ENCODE measurements around the gene LMOD3. TPM values are rescaled to one million over a fixed set of nuclear protein-coding genes. Genes with fewer than 3 reads are reported as not detected.
A peak's percentile ranks its signal among the peaks of the same experiment; 100 is the strongest.

LMOD3 gene
- total and polyA plus RNA-seq, 2 of the 4 experiments (the other 2 are of a cell fraction): not detected

DNA sequence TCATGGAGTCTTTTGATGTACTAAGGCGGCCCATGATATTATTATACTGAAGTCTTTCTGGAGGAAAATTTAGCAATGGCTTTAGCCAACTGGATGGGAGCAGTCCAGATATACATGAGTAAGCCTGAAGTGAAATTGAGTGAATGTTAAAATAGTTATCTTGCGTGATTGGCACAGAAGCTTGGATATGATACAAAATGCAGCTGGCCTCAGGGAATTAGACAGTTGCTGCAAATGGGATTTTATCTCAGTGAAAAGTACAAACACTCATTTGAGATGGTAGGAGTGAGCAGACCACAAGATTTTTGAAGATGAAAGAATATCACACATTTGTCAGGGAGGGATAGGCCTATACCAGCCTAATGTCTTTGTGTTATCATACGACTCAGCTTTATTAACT lies 8.9 kb downstream of the LMOD3 start:
- Histone ChIP-seq H2AK9ac (replicated peaks; ENCODE audit: low read depth, low read length, poor library complexity) (no peak overlapping the region), H3K9ac (ENCODE audit: low read depth, low read length) (no peak overlapping the region), H2BK15ac (ENCODE audit: low read depth, low read length) (no peak overlapping the region), H2AFZ (replicated peaks; ENCODE audit: low read length, poor library complexity) (no peak overlapping the region), H2BK120ac (ENCODE audit: low read depth, low read length) (no peak overlapping the region), H3K56ac (ENCODE audit: extremely low read depth, insufficient read depth, low read length) (no peak overlapping the region), H4K91ac (ENCODE audit: insufficient read depth, low read depth, low read length) (no peak overlapping the region), H4K8ac (ENCODE audit: low read depth in 2 of 2, low read length in 2 of 2) (no peak overlapping the region), H4K20me1 (ENCODE audit: insufficient read depth, low read length) (no peaks in the 10 kb centered on the region), H2BK20ac (ENCODE audit: low read depth, low read length) (no peak overlapping the region), H3K79me1 (ENCODE audit: low read depth in 1 of 2, low read length in 2 of 2) (no peaks in the 10 kb centered on the region), H3K27me3 (ENCODE audit: control insufficient read depth, insufficient read depth, low read length) (no peaks in the 10 kb centered on the region), H3K4ac (ENCODE audit: low read depth, low read length) (no peak overlapping the region), H3K4me3 (ENCODE audit: insufficient read depth, low read depth, low read length) (no peak overlapping the region), H3K9me1 (ENCODE audit: insufficient read depth, low read length) (no peaks in the 10 kb centered on the region), H3K14ac (replicated peaks; ENCODE audit: low read depth, low read length) (no peak overlapping the region), H3K18ac (ENCODE audit: low read depth, low read length) (no peak overlapping the region), H3K36me3 (ENCODE audit: control insufficient read depth, insufficient read depth, low read length) (no peaks in the 10 kb centered on the region), H2BK5ac (ENCODE audit: low read depth, low read length, poor library complexity, severe bottlenecking) (no peak overlapping the region), H3K4me1 (ENCODE audit: control insufficient read depth, insufficient read depth, low read length) (no peaks in the 10 kb centered on the region), H3K27ac (ENCODE audit: insufficient read depth, low read length) (no peak overlapping the region), H4K5ac (ENCODE audit: low read depth, low read length) (no peak overlapping the region), H3K9me3 (ENCODE audit: control insufficient read depth, insufficient read depth, low read length) (no peaks in the 10 kb centered on the region), H2AK5ac (ENCODE audit: low read depth, low read length) (no peak overlapping the region), H3K23ac (ENCODE audit: low read depth, low read length) (no peak overlapping the region), H3K4me2 (ENCODE audit: low read depth, low read length) (no peak overlapping the region)
- POLR2A ChIA-PET (ENCODE audit: unreplicated experiment): no interaction called here
- WGBS, 2 experiments (ENCODE audit: extremely low coverage in 2 of 2, insufficient read length in 1 of 2): 43% methylated on average over 1 of the region's 3 CpGs; no CpG with 5 or more reads in 1 of the 2 experiments
- CTCF ChIA-PET: interaction anchor here (0.6 kb wide), 1 partner anchor 193 kb away, joined by 4 read pairs; no protein-coding TSS in a partner anchor
- TF ChIP-seq CEBPB (IDR thresholded peaks at IDR 0.05; ENCODE audit: low read depth, low read length): no peak
- TF ChIP-seq FOS (IDR thresholded peaks at IDR 0.05; ENCODE audit: low read depth, low read length): no peak
- TF ChIP-seq, protein P1, sequence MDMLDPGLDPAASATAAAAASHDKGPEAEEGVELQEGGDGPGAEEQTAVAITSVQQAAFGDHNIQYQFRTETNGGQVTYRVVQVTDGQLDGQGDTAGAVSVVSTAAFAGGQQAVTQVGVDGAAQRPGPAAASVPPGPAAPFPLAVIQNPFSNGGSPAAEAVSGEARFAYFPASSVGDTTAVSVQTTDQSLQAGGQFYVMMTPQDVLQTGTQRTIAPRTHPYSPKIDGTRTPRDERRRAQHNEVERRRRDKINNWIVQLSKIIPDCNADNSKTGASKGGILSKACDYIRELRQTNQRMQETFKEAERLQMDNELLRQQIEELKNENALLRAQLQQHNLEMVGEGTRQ (IDR thresholded peaks at IDR 0.05; ENCODE audit: low read depth, low read length): no peak
- TF ChIP-seq CHD1 (IDR thresholded peaks at IDR 0.05; ENCODE audit: low read depth, low read length): no peak
- TF ChIP-seq MXI1 (IDR thresholded peaks at IDR 0.05; ENCODE audit: borderline replicate concordance, low read depth, low read length): no peak
- TF ChIP-seq SMC3 (IDR thresholded peaks at IDR 0.05; ENCODE audit: low read depth, low read length): no peak
- TF ChIP-seq, protein P2, sequence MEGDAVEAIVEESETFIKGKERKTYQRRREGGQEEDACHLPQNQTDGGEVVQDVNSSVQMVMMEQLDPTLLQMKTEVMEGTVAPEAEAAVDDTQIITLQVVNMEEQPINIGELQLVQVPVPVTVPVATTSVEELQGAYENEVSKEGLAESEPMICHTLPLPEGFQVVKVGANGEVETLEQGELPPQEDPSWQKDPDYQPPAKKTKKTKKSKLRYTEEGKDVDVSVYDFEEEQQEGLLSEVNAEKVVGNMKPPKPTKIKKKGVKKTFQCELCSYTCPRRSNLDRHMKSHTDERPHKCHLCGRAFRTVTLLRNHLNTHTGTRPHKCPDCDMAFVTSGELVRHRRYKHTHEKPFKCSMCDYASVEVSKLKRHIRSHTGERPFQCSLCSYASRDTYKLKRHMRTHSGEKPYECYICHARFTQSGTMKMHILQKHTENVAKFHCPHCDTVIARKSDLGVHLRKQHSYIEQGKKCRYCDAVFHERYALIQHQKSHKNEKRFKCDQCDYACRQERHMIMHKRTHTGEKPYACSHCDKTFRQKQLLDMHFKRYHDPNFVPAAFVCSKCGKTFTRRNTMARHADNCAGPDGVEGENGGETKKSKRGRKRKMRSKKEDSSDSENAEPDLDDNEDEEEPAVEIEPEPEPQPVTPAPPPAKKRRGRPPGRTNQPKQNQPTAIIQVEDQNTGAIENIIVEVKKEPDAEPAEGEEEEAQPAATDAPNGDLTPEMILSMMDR (conservative IDR thresholded peaks at IDR 0.05; ENCODE audit: low read depth, low read length): no peak
- TF ChIP-seq NFE2L2 (IDR thresholded peaks at IDR 0.05; ENCODE audit: low read depth, low read length): no peak
- TF ChIP-seq, protein P3, sequence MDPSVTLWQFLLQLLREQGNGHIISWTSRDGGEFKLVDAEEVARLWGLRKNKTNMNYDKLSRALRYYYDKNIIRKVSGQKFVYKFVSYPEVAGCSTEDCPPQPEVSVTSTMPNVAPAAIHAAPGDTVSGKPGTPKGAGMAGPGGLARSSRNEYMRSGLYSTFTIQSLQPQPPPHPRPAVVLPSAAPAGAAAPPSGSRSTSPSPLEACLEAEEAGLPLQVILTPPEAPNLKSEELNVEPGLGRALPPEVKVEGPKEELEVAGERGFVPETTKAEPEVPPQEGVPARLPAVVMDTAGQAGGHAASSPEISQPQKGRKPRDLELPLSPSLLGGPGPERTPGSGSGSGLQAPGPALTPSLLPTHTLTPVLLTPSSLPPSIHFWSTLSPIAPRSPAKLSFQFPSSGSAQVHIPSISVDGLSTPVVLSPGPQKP (IDR thresholded peaks at IDR 0.05; ENCODE audit: borderline replicate concordance, low read depth, low read length): no peak
- TF ChIP-seq RFX5 (IDR thresholded peaks at IDR 0.05; ENCODE audit: low read depth, low read length): no peak
- no peak for TF ChIP-seq MAFK (IDR thresholded peaks at IDR 0.05; ENCODE audit: low read depth, low read length)
- intact Hi-C loops (cut with micrococcal nuclease): no loop called here
- in situ Hi-C loops (cut with MboI; ENCODE audit: low sequenced_read_pairs): no loop called here
- no TSS peak for BruUV-seq (replicated peaks)
- no peak; the same call in 1 of the 2 replicates for ATAC-seq (ENCODE audit: low read depth)
- peak; percentile 23 for DNase-seq
- dilution Hi-C loops (cut with HindIII; ENCODE audit: low sequenced_read_pairs, unreplicated experiment): no loop called here
